Fibroblast of the aortic adventitia (primary cell): Measurements from ENCODE around the gene LAG3. TPM values are rescaled to one million over a fixed set of nuclear protein-coding genes. Genes with fewer than 3 reads are reported as not detected.
A peak's percentile ranks its signal among the peaks of the same experiment; 100 is the strongest.

Source experiments
- DNase-seq: peaks from one replicate; pipeline ENCODE4 v3.0.0-alpha.2; 2010; ENCODE audit warnings: low read depth
- H3K4me3 ChIP-seq: 2 replicates; pipeline ENCODE4 v1.5.1; 2011; ENCODE audit warnings: low read depth, mild to moderate bottlenecking, control low read depth, low read length, moderate library complexity
- total RNA-seq: library from RNA; depleted of rRNA; stranded (reverse); fragments of >200 nt; gene quantifications from 2 replicates; pipeline ENCODE4 v1.2.3, GENCODE V29; 2012; ENCODE audit warnings: low replicate concordance
- TF ChIP-seq, protein P1 (sequence below): IDR thresholded peaks from 2 replicates; pipeline ENCODE4 v1.5.1; 2011; ENCODE audit warnings: mild to moderate bottlenecking, low read length, control low read depth, inconsistent platforms; ENCODE audit not compliant: insufficient read depth

LAG3 gene
- total RNA-seq, 1 donor: not detected

- peak overlapping the region; percentile 44 for H3K4me3 ChIP-seq
- TF ChIP-seq, protein P1, sequence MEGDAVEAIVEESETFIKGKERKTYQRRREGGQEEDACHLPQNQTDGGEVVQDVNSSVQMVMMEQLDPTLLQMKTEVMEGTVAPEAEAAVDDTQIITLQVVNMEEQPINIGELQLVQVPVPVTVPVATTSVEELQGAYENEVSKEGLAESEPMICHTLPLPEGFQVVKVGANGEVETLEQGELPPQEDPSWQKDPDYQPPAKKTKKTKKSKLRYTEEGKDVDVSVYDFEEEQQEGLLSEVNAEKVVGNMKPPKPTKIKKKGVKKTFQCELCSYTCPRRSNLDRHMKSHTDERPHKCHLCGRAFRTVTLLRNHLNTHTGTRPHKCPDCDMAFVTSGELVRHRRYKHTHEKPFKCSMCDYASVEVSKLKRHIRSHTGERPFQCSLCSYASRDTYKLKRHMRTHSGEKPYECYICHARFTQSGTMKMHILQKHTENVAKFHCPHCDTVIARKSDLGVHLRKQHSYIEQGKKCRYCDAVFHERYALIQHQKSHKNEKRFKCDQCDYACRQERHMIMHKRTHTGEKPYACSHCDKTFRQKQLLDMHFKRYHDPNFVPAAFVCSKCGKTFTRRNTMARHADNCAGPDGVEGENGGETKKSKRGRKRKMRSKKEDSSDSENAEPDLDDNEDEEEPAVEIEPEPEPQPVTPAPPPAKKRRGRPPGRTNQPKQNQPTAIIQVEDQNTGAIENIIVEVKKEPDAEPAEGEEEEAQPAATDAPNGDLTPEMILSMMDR: no peak
- DNase-seq: no peak
These were observed 8.9 kb upstream of the LAG3 start for GRCh38 chr12:6763380-6763779.

DNA sequence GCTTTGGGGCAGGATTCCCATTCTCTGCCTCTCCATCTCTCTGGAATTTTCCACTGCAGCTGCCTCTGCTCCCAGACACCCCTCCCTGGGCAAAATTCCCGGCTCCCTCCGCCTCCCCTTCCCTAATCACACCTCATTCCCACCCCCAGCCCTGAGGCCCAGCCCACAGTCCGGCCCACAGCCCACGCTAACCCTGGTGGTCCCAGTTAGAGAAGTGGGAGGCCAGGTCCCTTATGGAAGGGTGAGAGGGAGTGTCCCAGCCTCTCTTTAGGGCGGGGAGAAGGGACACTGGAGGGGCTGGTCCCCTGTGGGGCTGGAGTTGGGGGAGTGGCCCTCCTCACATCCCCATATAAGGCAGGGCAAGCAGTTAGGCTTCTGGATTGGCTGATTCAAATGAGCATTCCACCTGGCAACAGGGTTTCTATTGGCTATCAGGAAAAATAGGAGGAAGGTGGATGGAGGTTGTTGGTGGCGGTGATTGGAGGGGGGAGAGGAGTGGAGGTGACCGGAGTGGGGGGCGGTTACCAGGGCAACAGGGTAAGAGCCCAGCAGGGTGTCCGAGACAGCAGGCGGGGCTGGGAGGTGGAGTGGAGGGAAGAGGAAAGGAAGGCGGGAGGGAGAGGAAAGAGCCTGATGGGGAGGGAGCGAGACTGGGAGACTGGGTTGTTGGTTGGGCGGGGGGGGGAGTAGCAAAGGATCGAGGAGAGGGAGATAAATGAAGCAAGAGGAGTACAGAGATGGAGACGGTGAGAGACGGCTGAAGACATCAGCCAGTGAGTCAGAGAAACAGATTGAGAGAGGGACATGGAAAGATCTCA, 8.1 kb upstream of the LAG3 start:
- H3K4me3 ChIP-seq: peak overlapping the region; percentile 50
- TF ChIP-seq, protein P1: no peak
- DNase-seq: peak; percentile 98

DNA sequence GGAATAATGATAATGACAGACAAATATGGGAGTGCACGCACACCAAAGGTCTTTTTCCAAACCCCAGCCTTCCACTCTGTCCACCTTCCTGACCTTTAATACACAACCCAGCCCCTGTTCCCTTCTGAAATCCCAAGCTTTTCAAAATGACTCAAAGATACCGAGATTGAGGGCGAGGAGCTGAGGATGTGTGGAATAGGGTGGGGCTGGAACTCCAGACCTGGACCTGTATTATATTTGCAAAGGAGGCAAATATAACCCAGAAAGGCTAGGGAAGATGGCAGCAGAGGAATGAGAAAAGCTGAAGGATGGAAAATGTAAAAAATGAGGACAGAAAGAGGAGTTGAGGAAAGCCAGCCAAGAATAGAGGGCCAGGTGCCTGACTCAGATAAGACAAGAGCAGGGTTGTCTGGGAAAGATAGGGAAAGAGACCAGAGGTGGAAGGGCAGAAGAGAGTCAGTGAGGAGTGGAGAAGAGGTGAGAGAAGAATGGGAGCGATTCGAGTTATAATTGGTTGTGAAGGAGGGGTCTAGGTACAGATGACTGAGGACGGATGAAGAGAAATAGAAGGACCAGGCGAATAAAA, 7.2 kb upstream of the LAG3 start:
- TF ChIP-seq, protein P1: no peak
- H3K4me3 ChIP-seq: peak overlapping the region; percentile 38
- no peak for DNase-seq

DNA sequence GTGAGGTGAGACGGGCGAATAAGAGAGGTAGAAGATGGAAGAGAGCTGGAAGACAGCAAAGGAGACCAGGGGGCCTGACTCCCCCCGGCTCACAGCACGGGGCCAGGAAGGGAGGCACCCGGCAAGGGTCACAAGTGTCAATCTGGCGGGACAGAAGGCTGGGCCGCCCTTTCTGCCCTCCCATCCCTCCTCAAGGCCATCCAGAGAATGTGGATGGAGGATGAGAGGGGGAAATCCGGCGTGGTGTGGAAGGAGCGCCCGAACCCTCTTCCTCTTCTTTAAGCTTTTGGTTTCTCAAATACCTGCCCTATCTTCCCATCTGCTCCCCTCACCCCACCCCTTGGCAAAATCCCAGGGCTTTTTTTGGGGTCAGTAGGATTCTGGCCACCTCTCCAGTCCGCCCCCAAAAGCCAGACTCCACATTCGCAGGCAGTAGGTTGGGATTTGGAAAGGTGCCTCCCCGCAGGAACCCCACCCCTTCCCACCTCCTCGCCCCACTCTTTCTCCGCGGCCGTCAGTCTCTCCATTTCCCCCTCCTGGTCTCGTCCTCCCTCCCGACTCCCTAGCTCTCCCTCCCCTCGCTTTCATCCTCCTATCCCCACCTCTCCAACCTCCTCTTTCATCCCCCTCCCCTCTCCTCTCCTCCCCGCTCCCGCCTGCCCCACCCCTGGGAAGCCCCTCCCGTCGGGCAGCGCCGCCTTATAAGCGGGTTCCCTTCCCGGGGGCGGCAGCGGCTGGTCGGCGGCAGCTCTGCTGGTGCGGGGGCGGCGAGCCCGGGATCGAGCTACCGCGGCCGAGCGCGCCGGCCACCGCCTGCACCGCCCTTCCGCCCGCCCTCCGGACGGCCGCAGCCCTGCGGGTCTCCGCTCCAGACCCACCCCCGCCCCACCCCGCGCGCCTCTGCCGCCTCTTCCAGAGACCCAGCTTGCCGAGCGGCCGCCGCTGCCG, 6.4 kb upstream of the LAG3 start, which contains the start of gene PTMS:
Gene PTMS, plus strand, starts transcription at position 730 of the 948 bp plus-strand sequence. CDS start 343 bp downstream, outside the sequence.
- peak; percentile 94 for DNase-seq
- TF ChIP-seq, protein P1: no peak
- H3K4me3 ChIP-seq: peak within 1 kb of the TSS; percentile 91

GRCh38 chr12:6766651-6767349, 5.5 kb upstream of the LAG3 start:
- peak overlapping the region; percentile 91 for H3K4me3 ChIP-seq
- TF ChIP-seq, protein P1: peak; percentile 60
- DNase-seq: peak; percentile 55
